Measurements from ENCODE around the gene REC114. TPM values are rescaled to one million over a fixed set of nuclear protein-coding genes. Genes with fewer than 3 reads are reported as not detected.
"Not testable (repeated sequence)": the region's sequence is repeated elsewhere in the genome, so short reads cannot be mapped to it uniquely, and the experiment has no call there.

REC114 gene
- total RNA-seq, 2 donors from 2014 or later: not detected

DNA sequence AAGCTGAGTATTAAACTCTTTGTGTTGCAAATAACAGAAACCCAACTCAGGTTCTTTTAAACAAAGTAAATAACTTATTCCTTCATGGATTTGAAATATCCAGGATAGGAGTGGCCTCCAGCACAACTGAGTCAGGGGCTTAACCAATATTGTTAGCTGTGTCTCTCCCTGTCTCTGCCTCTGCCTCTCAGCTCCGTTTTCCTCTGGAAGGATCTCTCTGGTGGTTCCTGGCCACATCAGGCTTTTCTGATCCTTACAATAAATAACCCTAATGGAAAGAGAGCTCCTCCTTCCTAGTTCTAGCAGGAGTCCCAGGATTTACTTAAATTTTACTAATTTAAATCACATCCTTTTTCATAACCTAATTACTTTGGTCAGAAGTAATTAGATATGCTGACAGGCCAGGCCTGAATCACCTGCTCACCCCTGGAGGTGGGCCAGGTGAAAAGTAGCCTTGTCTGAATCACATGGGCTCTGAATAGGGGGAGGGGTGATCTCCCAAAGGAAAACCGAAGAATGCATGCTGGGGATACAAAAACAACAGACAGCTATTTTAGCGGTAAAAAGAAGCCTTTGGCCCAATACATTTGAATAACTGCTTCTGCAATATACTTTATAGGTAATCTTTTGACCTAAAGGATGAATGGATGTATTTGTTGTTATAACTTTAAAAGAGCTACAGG is 75.4 kb downstream of the REC114 start:
- DNase-seq (ENCODE audit: low spot score): no peak
- intact Hi-C loops (cut with DNase I): no loop called here

GRCh38 chr15:73518876-73519733 is 76.1 kb downstream of the REC114 start:
- no peak for DNase-seq (ENCODE audit: low spot score)
- intact Hi-C loops (cut with DNase I): no loop called here

- no peak for DNase-seq (ENCODE audit: low spot score)
- intact Hi-C loops (cut with DNase I): no loop called here
Measured at GRCh38 chr15:73522011-73522410, 79.0 kb downstream of the REC114 start.

- DNase-seq (ENCODE audit: low spot score): no peak
- intact Hi-C loops (cut with DNase I): no loop called here
Measured at GRCh38 chr15:73524919-73525318, 82.0 kb downstream of the REC114 start.

DNA sequence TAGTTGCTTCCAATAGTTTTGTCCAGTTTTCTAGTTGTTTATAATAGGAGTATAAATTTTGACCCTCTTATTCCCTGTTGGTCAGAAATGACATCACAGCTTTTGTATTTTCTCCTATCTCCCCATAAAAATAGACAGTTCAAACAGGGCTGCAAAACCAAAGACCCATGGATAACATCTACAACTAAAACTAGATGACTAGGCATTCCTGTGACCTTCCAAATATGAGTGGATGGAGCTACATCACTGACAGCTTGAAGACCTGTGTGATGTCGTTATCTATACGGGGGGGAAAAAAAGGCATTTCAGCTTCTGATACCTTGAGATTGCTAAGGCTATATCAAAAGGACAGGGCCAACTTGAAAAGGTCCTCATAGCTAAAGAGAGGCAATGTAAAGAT is 84.6 kb downstream of the REC114 start:
- intact Hi-C loops (cut with DNase I): no loop called here
- DNase-seq (ENCODE audit: low spot score): no peak

GRCh38 chr15:73530649-73531048 is 87.7 kb downstream of the REC114 start:
- intact Hi-C loops (cut with DNase I): no loop called here
- no peak for DNase-seq (ENCODE audit: low spot score)

GRCh38 chr15:73538123-73538522 is 95.2 kb downstream of the REC114 start:
- intact Hi-C loops (cut with DNase I): no loop called here
- DNase-seq (ENCODE audit: low spot score): no peak

DNA sequence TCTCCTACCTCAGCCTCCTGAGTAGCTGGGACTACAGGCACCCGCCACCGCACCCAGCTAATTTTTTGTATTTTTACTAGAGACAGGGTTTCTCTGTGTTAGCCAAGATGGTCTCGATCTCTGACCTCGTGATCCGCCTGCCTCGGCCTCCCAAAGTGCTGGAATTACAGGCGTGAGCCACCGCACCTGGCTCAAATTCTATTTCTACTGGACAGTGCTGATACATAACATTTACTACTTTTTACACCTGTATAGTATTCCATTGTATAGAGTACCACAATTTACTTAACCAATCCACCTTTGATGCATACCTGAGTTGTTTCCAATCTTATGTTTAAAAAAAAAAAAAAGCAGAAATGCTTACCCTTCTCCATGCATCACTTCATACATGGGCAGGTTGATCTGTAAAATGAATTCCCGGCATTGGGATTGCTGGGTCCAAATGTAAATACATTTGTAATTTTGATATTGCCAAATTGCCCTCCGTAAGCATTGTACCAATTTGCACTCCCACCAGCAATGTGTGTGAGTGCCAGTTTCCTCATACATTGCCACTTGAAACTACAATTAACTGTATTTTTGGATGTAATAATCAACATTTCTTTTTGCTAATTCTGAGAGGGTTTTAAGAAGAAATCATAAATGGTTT is 95.7 kb downstream of the REC114 start:
- intact Hi-C loops (cut with DNase I): no loop called here
- no peak for DNase-seq (ENCODE audit: low spot score)

GRCh38 chr15:73539212-73540128 is 96.5 kb downstream of the REC114 start:
- DNase-seq (ENCODE audit: low spot score): no peak
- intact Hi-C loops (cut with DNase I): no loop called here

DNA sequence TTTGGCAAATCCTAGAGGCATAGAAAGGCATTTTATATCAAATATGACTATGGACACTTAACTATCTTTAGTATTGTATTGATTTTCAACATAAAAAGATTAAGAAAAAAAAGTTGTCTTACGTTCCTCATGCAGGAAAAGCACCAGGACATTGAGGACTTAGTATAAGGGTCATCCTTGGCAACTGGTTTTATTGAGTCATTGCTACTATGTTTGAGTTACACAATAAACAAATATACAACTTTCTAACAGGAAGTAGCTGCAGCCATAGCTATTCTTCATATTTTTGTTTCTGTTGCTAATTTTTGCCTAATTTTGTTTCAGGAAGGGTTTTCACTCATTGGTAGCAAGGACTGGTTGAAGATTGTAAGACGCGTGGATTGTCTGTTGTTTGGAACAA is 97.2 kb downstream of the REC114 start:
- no peak for DNase-seq (ENCODE audit: low spot score)
- intact Hi-C loops (cut with DNase I): no loop called here

- DNase-seq (ENCODE audit: low spot score): no peak
- intact Hi-C loops (cut with DNase I): no loop called here
Measured at GRCh38 chr15:73541479-73541878, 98.5 kb downstream of the REC114 start.

- intact Hi-C loops (cut with DNase I); DNase-seq (ENCODE audit: low spot score): not testable (repeated sequence)
Measured at GRCh38 chr15:73548925-73549324, 106.0 kb downstream of the REC114 start.

DNA sequence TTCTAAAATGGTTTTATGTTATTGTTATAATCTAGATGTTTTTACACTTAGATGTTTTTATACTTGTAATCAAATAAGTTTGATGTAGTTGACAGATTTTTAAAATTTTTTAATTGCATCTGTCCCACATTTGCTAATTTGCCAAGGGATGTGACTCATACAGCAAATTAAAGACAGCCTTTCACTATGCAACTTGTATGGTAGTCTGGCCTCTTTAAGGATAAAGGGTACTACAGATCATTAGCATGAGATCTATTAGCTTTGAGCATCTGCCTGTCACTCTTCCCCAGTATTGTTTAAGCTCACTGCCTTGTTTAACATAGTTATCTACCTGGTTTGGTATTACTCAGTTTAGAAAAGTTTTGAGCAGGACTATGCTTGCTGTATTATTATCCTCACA is 107.2 kb downstream of the REC114 start:
- intact Hi-C loops (cut with DNase I): no loop called here
- DNase-seq (ENCODE audit: low spot score): no peak

DNA sequence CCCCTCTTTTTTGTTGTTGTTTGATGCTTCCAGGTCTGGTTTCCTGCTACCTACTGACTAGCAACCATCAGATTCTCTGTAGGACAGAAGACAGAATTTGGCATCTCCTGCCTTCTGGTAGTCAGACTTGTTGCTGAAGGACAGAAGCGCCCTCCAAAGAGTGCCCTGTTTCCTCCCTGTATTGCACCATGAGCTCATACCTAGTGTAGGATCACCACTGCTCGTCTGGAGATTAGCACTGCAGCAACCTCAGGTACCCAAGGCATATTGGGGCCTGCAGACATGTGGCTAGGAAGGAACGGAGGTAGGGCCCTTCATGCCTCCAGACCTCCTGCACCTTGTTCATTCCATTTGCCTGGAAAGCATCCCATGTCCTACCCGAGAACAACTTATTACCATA is 112.1 kb downstream of the REC114 start:
- intact Hi-C loops (cut with DNase I): no loop called here

GRCh38 chr15:73558529-73558928 is 115.6 kb downstream of the REC114 start:
- no peak for DNase-seq (ENCODE audit: low spot score)
- intact Hi-C loops (cut with DNase I): no loop called here

More for the DNA sequence above, 112.1 kb downstream of the REC114 start:
- no peak for DNase-seq (ENCODE audit: low spot score)

GRCh38 chr15:73560501-73561117 is 117.6 kb downstream of the REC114 start:
- intact Hi-C loops (cut with DNase I): loop anchor here in 1 of 2 donors (5.0 to 10.0 kb wide), 2 partner anchors 77 to 1004 kb away; no protein-coding TSS in a partner anchor
- DNase-seq (ENCODE audit: low spot score): no peak

DNA sequence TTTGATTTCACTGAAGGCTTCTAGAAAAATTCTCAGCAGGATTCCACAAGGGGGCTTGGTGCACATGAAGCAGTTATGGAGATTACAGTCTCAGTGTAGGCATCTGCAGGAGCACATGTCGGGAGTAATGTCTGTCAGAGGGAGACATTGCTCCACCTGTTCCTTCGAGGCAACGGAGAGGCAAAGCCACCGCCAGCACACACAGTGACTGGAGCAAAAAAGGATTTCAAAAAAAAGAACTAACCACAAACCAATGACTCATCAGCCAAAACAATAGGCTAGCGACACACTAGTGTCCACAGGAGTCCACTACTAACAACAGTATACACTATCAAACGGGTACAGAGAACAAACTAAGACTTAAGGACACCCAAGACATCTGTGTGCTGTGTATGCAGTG is 121.3 kb downstream of the REC114 start:
- intact Hi-C loops (cut with DNase I): loop anchor here in 1 of 2 donors (5.0 to 10.0 kb wide), 2 partner anchors 73 to 1001 kb away; no protein-coding TSS in a partner anchor
- no peak for DNase-seq (ENCODE audit: low spot score)

DNA sequence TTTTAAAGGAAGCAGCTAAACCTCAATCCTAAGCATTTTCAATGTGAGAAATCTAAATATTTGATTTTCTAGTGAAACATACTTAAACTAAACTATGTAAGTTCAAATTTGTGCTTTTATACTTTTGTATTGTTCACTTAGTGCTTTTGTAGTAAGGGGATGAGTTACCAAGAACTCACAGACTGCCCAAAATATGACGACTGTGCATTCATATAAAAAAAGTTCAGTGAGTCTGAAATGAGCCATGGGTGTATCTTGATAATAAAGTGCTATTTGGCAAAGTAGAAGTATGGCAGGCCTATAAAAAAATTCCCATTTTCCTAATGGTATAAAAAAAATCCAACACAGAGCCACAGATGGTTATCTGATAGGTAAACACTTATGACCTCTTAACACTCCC is 124.1 kb downstream of the REC114 start:
- intact Hi-C loops (cut with DNase I): loop anchor here in 1 of 2 donors (10.0 kb wide), 1 partner anchor 998 kb away; no protein-coding TSS in a partner anchor

More for the DNA sequence above, 124.1 kb downstream of the REC114 start:
- DNase-seq (ENCODE audit: low spot score): no peak
